IPS DF 19.7 (cell line): ENCODE measurements around the gene SHANK3.

Experiments used
- DNase-seq: peaks from one replicate; pipeline ENCODE4 v3.0.0-alpha.2; 2013; ENCODE audit warnings: low read depth, low spot score

SHANK3 gene

GRCh38 chr22:50678218-50678650, 5.6 kb downstream of the SHANK3 start:
- DNase-seq, result no peak

- no peak for DNase-seq
Observed at GRCh38 chr22:50678651-50679521, 6.3 kb downstream of the SHANK3 start.

GRCh38 chr22:50683086-50683993, 10.7 kb downstream of the SHANK3 start:
- no peak for DNase-seq

- no peak for DNase-seq
Observed at GRCh38 chr22:50683994-50684371, 11.4 kb downstream of the SHANK3 start.

GRCh38 chr22:50684501-50684900, 11.9 kb downstream of the SHANK3 start:
- DNase-seq, result no peak

DNA sequence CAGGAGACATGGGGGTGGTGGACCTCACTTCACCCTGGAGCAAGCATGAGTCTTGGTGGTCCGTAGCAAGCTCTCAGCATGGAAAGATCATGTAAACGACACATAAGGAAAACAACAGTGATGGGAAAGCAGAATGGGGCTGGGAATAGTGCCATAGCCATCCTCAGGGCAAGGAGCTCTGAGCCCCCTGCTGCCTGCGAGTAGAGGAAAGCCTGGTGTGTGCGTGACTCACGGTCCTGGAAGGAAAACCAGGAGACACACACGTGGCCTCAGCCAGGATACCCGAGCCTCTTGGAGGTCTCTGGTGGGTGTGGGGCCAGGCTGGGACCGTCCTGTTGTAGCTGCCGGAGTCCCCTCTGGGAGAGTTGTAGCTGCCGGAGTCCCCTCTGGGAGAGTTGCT, 12.4 kb downstream of the SHANK3 start:
- no peak for DNase-seq

DNA sequence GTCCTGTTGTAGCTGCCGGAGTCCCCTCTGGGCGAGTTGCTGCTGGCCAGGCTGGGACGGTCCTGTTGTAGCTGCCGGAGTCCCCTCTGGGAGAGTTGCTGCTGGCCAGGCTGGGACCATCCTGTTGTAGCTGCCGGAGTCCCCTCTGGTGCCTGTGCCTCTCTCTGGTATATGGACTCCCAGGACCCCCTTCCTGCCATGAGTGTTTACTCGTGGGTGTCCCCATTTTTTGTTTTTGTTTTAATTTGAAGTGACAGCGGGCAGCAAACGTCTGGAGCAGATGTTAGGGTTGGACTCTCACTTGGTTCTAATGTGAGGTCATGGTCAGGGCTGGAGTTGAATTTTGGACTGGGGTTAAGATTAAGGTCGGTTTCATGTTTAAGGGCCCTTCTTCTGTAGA, 14.2 kb downstream of the SHANK3 start:
- DNase-seq, result no peak

GRCh38 chr22:50687829-50688228, 15.2 kb downstream of the SHANK3 start:
- DNase-seq, result no peak

DNA sequence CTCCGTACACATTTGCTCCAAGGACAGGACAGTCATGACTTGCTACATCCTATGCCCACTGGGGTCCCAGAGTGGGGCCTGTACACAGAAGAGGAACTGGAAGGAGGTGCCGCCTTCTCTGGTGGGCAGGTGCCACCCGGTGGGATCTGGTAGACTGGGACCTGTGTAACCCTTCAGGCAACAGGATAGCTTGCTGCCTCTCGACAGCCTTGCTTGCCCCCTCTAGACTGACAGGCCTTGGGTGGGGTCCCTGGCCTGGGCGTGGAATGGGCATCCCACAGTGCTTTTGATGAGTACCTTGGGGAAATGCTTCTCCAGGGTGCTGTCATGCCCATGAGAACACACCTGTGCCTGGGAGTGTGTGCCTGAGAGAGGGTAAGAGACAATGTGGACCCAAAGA, 15.8 kb downstream of the SHANK3 start:
- DNase-seq, result no peak

GRCh38 chr22:50691521-50691920, 18.9 kb downstream of the SHANK3 start:
- DNase-seq, result no peak

DNA sequence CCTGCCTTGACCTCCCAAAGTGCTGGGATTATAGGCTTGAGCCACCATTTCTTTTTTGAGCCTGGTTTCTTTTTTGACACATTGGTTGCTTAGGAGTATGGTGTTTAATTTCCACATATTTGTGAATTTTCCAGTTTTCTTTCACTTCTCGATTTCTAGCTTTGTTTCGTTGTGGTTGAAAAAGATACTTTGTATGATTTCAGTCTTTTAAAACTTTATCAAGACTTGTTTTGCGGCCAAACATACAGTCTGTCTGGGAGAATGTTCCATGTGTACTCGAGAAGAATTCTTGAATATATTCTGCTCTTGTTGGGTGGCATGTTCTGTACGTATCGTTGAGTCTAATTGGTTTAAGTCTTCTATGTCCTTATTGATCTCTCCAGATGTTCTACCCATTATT, 20.8 kb downstream of the SHANK3 start:
- no peak for DNase-seq

DNA sequence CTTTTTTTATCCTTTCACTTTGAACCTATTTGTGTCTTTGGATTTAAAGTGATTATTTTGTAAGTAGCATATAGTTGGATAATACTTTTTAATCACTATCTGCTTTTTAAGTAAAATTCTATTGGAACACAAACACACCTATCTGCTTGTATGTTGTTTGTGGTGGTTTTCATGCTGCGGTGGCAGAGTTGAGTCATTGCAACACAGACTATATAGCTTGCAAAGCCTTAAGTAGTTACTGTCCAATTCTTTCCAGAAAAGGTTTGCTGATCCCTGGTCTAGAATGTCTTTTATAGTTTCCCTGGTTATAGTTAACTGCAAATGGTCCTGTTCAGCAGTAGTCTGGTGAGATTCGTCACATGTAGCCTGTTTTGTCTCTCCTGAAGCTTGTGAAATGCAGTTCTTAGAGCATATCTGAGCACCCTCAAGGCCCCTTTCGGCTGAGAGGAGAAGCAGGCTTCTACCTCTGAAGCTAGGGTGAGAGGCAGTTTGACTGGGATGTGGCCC, 21.5 kb downstream of the SHANK3 start:
- DNase-seq, result no peak

- DNase-seq, result no peak
Observed at GRCh38 chr22:50694766-50695420, 22.3 kb downstream of the SHANK3 start.

DNA sequence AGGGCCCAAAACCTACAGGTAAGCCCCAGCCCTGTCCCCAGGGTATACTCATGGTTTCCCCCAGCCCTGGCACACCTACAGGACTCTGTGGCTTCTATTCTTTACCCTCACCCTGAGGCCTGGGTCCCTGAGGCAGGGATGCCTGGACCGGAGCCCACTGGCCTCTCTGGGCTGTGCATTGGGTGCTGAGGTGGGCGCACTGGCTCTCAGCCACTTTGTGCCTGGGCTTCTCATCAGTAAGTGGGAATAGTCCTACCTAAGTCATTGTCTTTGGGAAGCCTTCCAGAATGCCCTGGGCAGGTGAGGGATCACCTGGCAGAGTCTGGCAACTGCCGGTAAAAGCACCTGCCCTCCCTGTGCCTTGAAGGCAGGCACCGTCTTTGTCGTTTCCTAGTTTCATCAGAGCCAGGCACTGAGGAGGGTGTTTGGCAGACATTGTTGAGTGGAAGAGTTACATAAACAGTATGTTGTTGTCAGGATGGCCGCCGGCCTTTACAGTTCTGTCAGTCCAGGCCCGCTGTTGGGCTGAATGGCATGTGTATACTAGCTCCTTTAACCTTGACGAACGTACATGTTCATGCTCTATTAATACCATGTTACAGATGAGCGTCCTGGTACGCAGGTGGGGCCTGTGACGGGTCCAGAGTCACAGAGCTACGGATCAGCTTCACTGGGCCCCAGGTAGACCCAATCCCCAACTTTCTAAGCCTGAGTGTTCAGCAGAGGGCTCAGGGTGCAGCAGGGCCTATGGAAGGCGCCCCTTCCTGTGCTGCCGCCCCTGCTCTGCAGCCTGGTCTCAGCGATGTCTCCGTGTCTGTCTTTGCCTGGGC, 23.0 kb downstream of the SHANK3 start:
- DNase-seq, result no peak

DNA sequence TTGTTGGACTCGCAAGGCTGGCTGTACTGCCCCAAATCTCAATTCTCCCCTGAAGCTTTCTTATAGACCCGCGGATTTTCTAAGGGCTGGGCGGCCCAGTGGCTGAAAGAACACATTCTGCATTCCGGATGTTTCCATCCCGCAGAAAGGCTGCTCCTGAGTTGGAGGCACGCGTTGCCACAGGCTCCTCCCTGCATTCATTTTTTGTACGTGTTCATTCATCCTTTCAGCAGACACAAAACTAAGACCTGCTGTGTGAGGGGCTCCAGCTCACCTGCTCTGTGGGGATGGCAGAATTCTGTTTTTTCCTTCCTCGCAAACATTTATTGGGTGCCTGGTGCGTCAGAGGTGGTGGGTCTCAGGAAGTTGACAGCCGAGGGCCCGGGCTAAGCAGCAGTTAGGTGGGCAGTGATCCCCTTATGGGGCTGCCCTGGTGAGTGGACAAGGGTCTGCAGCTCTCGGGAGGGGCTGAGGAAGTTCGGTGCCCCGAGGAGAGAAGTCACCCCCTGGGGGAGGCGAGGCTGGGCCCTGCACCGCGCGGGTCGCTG, 23.7 kb downstream of the SHANK3 start:
- DNase-seq, result no peak

DNA sequence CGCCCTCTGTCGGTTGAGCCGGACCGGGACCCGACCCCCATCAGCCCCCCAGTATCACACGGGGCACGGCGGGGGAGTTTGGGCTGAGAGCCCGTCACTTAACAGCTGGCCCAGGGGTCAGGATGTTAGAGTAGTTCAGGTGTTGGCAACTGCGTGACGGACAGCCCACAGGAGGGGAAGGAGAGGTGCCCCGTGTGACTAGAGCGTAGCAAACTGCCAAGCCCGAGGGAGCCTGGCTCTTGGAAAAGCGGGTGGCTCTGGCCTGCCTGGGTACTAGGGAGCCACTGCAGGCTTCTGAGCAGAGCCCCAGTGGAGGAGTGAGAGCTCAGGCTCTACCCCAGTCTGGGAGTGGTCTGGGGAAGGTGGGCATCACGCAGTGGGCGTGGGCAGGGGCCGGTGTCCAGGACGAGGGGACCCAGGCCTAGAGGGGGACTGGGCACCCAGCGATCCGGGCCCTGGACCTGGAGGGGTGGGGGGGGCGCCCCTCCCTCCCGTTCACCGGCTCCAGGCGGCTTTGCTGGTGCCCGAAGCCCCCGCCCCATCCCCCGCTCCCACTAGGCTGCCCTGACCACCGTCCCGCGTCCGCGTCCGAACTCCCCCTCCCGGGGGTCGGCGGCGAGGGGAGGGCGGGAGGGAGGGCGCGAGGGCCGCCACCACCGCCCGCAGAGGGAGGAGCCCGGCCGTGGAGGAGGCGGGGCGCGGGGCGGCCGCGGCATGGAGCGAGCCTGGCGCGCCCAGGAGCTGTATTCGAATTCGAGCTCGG, 24.4 kb downstream of the SHANK3 start:
- DNase-seq, result no peak

DNA sequence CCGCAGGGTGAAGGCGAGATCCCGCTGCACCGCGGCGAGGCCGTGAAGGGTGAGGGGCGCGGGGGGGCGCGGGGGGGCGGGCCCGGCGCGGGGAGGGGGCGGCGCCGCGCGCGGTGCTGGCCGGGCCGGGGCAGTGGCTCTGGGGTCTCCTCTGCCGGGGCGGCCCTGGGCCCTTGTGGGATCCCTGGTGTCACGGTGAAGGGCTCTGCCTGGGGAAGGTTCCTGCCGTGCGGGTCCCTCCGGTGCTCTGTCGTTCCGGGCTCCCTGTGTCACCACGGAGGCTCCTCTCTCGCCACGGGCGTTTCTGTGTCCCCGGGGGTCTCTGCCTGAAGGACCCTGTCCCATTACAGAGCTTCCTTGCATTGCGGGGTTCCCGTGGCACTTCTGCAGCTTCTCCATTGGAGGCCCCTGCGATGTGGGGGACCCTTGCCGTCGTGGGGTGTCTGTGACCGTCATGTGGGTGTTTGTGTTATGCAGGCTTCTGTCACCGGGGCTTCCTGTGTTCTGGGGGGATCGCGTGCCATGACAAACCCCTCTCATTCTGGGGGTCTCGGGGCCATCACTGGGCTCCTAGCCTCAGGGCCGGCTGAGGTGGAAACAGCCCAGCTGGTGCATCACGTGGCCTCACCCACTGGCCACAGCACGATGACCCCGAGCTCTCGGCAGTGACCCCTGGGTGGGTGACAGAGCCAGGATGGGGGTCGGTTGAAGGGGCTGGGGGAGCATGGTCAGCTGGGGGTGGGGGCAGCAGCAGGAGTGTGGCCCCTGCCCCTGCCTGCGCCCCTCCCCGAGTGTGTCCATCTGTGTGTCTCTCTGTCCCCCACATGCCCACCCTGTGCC, 25.3 kb downstream of the SHANK3 start:
- DNase-seq, result no peak

DNA sequence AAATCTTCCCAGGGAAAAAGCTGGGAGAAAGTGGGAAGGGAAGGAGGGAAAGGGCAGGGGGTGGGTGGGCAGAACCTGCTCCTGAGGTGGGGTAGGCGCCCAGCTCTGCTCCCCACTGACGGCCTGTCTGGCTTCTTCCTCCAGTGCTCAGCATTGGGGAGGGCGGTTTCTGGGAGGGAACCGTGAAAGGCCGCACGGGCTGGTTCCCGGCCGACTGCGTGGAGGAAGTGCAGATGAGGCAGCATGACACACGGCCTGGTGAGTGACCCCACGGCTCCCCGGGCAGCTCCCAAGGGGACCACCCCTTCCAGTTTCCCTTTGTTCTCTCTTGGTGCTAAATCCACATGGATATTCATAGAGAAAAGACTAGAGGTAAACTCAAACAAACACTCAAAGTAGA, 25.9 kb downstream of the SHANK3 start:
- DNase-seq, result no peak
